C4-2B (cell line): ENCODE measurements around the gene PTPRF.
"Not testable (repeated sequence)": the region's sequence is repeated elsewhere in the genome, so short reads cannot be mapped to it uniquely, and the experiment has no call there.

ENCODE experiments used
- H3K27ac ChIP-seq: fragments of 450-650 bp; 2 replicates; pipeline ENCODE4 v1.5.1; 2017
- ZFX ChIP-seq: fragments of 450-650 bp; IDR thresholded peaks from 2 replicates; pipeline ENCODE4 v1.6.1; 2017
- TF ChIP-seq, protein P1 (sequence below): fragments of 450-650 bp; conservative IDR thresholded peaks from 2 replicates; pipeline ENCODE4 v1.5.1; 2017; ENCODE audit warnings: mild to moderate bottlenecking

Gene PTPRF

GRCh38 chr1:43493661-43494450 lies 36.8 kb upstream of the PTPRF start:
- no peak for TF ChIP-seq ZFX
- TF ChIP-seq, protein P1, sequence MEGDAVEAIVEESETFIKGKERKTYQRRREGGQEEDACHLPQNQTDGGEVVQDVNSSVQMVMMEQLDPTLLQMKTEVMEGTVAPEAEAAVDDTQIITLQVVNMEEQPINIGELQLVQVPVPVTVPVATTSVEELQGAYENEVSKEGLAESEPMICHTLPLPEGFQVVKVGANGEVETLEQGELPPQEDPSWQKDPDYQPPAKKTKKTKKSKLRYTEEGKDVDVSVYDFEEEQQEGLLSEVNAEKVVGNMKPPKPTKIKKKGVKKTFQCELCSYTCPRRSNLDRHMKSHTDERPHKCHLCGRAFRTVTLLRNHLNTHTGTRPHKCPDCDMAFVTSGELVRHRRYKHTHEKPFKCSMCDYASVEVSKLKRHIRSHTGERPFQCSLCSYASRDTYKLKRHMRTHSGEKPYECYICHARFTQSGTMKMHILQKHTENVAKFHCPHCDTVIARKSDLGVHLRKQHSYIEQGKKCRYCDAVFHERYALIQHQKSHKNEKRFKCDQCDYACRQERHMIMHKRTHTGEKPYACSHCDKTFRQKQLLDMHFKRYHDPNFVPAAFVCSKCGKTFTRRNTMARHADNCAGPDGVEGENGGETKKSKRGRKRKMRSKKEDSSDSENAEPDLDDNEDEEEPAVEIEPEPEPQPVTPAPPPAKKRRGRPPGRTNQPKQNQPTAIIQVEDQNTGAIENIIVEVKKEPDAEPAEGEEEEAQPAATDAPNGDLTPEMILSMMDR: no peak
- H3K27ac ChIP-seq: no peak overlapping the region; the same call in 1 of the 2 replicates

DNA sequence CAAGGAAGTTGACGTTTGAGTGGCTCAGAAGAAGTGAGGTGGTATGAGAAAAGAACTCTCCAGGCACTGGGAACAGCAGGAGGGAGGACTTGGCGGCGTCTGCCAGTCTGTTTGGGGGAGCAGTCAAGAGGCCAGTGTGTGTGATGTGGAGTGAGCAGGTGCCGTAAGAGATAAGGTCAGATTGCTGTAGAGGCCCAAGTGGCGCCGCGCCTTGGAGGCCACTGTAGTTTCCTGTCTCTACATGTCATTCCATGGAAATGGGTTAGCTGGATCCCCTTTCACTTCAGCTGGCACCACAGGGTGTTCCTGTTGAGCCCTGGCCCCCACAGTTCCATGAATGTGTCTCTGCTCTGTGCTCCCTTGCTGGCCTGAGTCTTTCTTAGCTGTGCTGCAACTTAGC lies 35.5 kb upstream of the PTPRF start:
- H3K27ac ChIP-seq: no peak overlapping the region
- TF ChIP-seq, protein P1: no peak
- TF ChIP-seq ZFX: no peak

DNA sequence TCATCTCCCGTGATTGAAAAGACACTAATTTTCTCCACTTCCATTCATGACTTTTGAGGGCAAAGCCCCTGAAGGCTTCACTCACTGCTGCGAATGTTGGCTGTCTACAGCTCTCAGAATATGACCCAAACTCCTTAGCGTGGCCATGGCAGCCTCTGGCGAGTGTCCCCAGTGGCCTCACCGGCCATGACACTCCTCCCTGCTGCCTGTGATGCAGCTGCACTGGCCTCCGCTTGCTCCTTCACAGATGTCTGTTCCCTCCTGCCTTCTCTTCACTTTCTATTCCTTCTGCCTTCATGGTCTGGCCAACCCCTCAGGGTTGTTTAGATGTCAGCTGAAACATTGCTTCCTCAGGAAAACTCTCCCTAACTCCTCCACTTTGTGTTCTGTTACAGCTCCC lies 30.8 kb upstream of the PTPRF start:
- TF ChIP-seq, protein P1: no peak
- no peak for TF ChIP-seq ZFX
- no peak overlapping the region for H3K27ac ChIP-seq

DNA sequence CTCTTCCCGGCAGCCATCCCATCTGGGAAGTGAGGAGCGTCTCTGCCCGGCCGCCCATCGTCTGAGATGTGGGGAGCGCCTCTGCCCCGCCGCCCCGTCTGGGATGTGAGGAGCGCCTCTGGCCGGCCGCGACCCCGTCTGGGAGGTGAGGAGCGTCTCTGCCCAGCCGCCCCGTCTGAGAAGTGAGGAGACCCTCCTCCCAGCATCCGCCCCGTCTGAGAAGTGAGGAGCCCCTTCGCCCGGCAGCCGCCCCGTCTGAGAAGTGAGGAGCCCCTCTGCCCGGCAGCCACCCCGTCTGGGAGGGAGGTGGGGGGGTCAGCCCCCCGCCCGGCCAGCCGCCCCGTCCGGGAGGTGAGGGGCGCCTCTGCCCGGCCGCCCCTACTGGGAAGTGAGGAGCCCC lies 28.9 kb upstream of the PTPRF start:
- H3K27ac ChIP-seq: not testable (repeated sequence)

DNA sequence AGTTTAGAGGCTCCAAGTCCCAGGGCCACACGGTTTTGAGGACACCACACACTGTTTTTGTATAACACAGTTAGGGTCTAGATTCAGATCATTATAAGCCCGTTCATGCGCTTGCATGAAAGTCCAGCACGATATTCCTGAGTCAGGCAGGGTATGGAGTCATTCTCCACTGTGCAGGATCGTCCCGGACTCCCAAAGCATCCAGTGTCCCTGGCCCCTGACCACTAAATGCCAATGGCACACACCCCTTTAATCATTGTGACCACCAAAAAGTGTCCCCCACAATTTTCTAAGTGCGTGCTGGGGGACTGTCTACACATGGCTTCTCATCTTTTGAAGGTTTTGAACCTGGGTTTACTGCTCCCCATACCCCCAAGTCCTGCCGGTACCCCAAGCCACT lies 27.1 kb upstream of the PTPRF start:
- H3K27ac ChIP-seq: no peak overlapping the region
- TF ChIP-seq ZFX: no peak
- TF ChIP-seq, protein P1: no peak

DNA sequence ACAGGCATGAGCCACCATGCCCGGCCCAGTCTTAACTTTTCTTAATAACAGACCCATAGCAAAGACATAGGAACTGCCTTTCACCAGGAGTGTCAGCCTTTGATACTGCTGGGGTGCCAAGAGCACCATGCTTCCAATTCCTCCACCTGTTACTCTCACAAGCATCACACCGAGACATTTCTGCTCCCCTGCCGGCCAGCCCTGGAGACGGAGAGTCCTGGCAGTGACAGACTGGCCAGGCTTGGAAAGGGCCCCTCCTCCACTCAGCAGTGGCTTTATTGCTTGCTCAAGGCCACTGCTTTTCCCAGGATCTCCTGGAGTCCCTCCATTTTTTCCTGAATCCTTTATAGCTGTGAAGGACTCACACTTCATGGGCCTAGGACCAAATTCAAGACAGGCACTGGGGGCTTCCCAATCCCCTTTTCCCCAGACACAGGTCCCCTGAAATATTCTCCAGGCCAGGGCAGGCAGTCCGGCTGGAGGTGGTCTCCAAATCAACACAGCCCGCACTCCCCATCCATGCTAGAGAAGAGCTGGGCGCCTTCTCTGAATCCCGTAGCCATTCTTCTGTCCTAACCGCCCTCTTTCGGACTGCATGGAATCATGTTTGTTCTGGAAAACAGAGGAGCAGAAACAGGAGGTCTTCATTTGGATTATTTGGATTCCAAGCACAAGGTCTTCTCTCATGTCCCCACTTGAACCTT lies 25.5 kb upstream of the PTPRF start:
- H3K27ac ChIP-seq: no peak overlapping the region
- TF ChIP-seq ZFX: no peak
- TF ChIP-seq, protein P1: no peak

- TF ChIP-seq, protein P1: no peak
- no peak for TF ChIP-seq ZFX
- H3K27ac ChIP-seq: no peak overlapping the region
Measured at GRCh38 chr1:43506233-43506632, 24.4 kb upstream of the PTPRF start.
